Mesodermal cell (in vitro differentiated cells): Measurements from ENCODE around the gene TMEM41A.
"Not testable (repeated sequence)": the region's sequence is repeated elsewhere in the genome, so short reads cannot be mapped to it uniquely, and the experiment has no call there.

Experiments used
- H3K27ac ChIP-seq: 2 replicates; pipeline ENCODE4 v1.7.0; 2013; ENCODE audit warnings: mild to moderate bottlenecking, low read depth, low read length, moderate library complexity; ENCODE audit not compliant: severe bottlenecking
- H3K36me3 ChIP-seq: 2 replicates; pipeline ENCODE4 v1.7.1; 2013; ENCODE audit warnings: mild to moderate bottlenecking, low read length, moderate library complexity; ENCODE audit not compliant: control insufficient read depth, insufficient read depth
- H3K4me1 ChIP-seq: one replicate; pipeline ENCODE4 v1.7.1; 2013; ENCODE audit warnings: mild to moderate bottlenecking, low read length; ENCODE audit not compliant: insufficient read depth, control insufficient read depth, poor library complexity, severe bottlenecking
- H3K4me3 ChIP-seq: 2 replicates; pipeline ENCODE4 v1.7.0; 2013; ENCODE audit warnings: low read length, control low read depth, mild to moderate bottlenecking; ENCODE audit not compliant: insufficient read depth, poor library complexity, severe bottlenecking; ENCODE audit errors: extremely low read depth
- H3K9me3 ChIP-seq: 2 replicates; pipeline ENCODE4 v1.7.1; 2013; ENCODE audit warnings: mild to moderate bottlenecking, low read length, moderate library complexity; ENCODE audit not compliant: control insufficient read depth
- WGBS, 2 experiments: methylation state at CpG; one replicate each; pipeline ENCODE4 v1.1.5; 2013; ENCODE audit warnings: missing lambda C conversion rate in 2 of 2; ENCODE audit not compliant: insufficient coverage in 2 of 2; 5-methylcytosine and 5-hydroxymethylcytosine counted together

Gene TMEM41A

DNA sequence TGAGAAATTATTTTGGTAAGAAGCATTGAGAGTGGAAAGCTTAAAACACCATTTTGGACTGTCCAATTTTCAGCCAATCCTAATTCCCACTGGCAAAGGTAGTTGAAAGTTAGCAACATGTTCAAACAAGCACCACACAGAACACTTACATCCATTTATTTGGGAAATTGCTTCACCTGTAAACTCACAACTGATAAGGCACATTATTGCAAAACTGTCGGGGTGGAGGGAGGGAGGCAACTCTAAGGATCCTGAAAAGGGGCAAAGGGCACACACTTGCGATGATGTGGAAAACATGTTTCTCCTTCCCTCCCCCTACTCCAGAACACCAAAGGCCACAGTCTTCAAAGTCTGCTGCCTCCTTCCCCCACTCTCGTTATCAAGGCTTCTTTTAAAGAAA lies 9.4 kb downstream of the TMEM41A start:
- H3K27ac ChIP-seq: no peak overlapping the region
- no peak overlapping the region for H3K4me3 ChIP-seq
- no peaks in the 10 kb centered on the region for H3K4me1 ChIP-seq
- WGBS, 2 experiments: 95 to 100% methylated on average over 1 to 2 of the region's 3 CpGs
- H3K9me3 ChIP-seq: no peaks in the 10 kb centered on the region
- peaks cover 33% of the 10 kb centered on the region for H3K36me3 ChIP-seq

DNA sequence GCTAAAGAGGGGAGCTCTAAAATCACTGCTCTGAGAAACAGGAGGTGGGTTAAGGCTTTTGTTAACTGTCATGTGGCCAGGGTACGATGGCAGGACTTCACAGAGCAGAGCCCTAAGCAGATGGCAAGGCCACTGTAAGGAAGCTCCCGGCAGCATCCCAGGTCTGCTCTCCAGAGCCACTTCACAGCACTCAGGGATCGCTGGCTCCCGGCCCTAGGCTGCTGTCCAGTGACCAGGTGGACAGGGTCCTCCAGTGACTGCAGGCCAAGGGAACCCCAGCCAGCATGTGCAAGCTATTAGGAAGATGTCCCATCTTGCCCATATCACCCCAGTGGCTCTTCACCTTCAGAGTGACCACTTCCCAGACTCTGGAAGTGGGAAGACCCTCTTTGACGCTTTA lies 10.4 kb downstream of the TMEM41A start:
- peaks cover 23% of the 10 kb centered on the region for H3K36me3 ChIP-seq
- H3K4me3 ChIP-seq: no peak overlapping the region
- WGBS, 2 experiments: 94 to 96% methylated on average over 5 of the region's 5 CpGs
- H3K4me1 ChIP-seq: no peaks in the 10 kb centered on the region
- no peak overlapping the region for H3K27ac ChIP-seq
- no peaks in the 10 kb centered on the region for H3K9me3 ChIP-seq

DNA sequence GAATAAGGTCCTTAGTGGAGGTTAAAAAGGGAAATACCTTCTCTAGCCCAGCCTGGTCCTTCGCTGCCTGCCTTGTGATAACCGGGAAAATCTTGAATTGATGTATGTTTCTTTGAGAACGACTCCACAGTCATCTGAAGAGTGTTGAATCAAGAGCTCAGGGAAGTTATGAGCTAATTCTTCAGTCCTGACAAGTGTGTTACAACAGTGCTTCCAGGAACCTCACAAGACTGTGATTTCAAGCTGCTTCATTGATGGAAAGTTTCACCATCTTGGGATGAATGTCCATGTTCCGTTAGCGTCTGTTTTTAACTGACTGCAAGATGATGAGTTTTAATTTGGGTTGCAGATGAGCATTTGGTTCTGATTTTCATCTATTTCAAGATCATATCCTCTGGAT lies 12.4 kb downstream of the TMEM41A start:
- no peak overlapping the region for H3K4me3 ChIP-seq
- no peak overlapping the region for H3K27ac ChIP-seq
- peaks cover 12% of the 10 kb centered on the region for H3K36me3 ChIP-seq
- 91 to 100% methylated on average over 3 to 5 of the region's 5 CpGs for WGBS, 2 experiments
- no peaks in the 10 kb centered on the region for H3K9me3 ChIP-seq
- no peaks in the 10 kb centered on the region for H3K4me1 ChIP-seq

DNA sequence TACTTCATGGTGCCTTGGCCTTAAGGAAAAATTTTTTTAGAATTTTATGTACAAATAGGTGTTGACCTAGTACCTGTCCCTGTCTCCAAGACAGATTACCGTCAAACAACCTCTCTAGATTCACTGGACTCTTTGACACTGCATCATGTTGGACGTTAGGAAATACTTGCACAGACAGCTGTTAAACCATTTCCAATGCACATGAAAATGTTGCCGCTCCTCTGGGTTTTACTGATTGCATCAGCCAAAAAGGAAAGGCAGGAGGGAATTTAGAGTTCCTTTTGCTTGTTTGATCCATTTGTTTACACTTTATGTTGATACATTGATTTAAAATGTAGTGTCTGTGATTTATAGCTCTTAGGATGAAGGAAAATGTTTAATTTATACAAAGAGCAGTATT lies 14.5 kb downstream of the TMEM41A start:
- Histone ChIP-seq H3K4me3 (no peak overlapping the region), H3K36me3 (peaks cover under 1% of the 10 kb centered on the region), H3K4me1 (no peaks in the 10 kb centered on the region), H3K27ac (no peak overlapping the region), H3K9me3 (no peaks in the 10 kb centered on the region)
- WGBS, 2 experiments: 89 to 90% methylated on average over 3 of the region's 3 CpGs

DNA sequence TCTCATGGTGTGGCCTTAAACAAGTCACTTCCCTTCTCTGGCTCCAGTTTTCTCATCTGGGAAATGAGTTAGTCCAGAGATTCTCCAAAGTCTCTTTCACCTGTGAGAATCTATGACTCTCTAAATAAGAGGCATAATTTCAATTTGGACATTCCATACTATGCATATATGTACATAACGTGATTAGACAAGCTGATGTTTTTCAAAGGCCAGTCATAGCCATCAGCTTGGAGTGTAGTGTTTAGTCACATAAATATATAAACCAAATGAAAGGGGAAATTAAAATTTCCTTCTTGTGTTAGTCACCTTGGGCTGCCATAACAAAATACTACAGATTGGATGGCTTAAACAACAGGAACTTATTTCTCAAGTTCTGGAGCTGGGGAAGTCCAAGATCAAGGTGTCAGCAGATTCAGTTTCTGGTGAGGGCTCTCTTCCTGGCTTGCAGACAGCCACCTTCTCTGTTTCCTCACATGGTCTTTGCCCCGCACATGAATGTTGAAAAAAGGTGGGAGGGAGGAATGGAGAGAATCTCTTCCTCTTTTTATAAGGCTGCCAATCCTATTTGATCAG lies 19.4 kb downstream of the TMEM41A start:
- no peak overlapping the region for H3K4me3 ChIP-seq
- H3K36me3 ChIP-seq: no peaks in the 10 kb centered on the region
- no peaks in the 10 kb centered on the region for H3K4me1 ChIP-seq
- no peaks in the 10 kb centered on the region for H3K9me3 ChIP-seq
- H3K27ac ChIP-seq: no peak overlapping the region
- no CpG with 5 or more reads among the region's 2 CpGs for WGBS, 2 experiments

DNA sequence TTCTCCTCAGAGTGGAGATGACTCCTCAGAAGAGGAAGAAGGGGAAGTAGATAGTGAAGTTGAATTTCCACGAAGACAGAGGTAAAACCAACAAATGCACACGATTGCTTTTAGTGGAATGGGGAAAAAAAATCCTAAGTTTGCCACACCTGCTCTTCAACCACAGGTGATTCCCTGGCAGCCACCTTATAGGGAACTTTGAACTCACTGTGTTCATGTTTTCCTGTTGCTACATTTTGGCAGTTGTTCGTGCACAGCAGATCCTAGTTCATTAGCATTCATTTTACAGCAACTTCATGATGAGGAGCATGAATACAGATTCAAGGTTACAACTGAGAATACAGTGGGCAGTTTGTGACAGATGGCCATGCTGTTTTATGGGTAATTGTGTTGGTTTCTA lies 21.5 kb downstream of the TMEM41A start:
- H3K27ac ChIP-seq: no peak overlapping the region
- H3K4me1 ChIP-seq: no peaks in the 10 kb centered on the region
- 67 to 92% methylated on average over 1 to 2 of the region's 3 CpGs for WGBS, 2 experiments
- no peak overlapping the region for H3K4me3 ChIP-seq
- H3K36me3 ChIP-seq: no peaks in the 10 kb centered on the region
- H3K9me3 ChIP-seq: no peaks in the 10 kb centered on the region

DNA sequence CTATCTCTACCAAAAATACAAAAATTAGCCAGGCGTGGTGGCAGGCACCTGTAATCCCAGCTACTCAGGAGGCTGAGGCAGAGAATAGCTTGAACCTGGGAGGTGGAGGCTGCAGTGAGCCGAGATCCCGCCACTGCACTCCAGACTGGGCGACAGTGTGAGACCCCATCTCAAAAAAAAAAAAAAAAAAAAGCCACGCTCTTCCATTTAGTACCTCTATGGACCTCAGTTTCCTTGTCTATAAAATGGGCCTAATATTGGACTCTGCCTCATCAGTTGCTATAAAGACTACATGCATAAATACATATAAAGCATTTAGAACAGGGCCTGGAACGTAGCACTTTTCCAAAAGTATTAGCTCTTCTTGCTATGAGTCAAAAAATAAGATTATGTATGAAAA lies 23.9 kb downstream of the TMEM41A start:
- H3K36me3 ChIP-seq, H3K27ac ChIP-seq, H3K4me1 ChIP-seq, H3K9me3 ChIP-seq, H3K4me3 ChIP-seq: not testable (repeated sequence)
- WGBS, 2 experiments: 100% methylated on average over 1 of the region's 6 CpGs

DNA sequence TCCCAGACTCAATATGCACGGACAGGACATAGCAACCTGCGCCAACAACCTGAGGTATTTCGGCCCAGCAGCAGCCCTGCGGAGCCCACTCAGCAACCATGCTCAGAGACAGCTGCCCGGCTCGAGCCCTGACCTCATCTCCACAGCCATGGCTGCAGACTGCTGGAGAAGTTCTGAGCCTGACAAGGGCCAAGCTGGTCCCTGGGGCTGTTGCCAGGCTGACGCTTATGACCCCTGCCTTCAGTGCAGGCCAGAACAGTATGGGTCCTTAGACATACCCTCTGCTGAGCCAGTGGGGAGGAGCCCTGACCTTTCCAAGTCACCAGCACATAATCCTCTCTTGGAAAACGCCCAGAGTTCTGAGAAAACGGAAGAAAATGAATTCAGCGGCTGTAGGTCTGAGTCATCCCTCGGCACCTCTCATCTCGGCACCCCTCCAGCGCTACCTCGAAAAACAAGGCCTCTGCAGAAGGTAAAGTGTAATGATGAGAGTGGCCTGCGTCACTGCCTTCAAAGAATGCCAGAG lies 25.5 kb downstream of the TMEM41A start:
- Histone ChIP-seq H3K9me3 (no peaks in the 10 kb centered on the region), H3K4me1 (no peaks in the 10 kb centered on the region), H3K27ac (no peak overlapping the region), H3K36me3 (no peaks in the 10 kb centered on the region), H3K4me3 (no peak overlapping the region)
- 85 to 94% methylated on average over 12 of the region's 15 CpGs for WGBS, 2 experiments

DNA sequence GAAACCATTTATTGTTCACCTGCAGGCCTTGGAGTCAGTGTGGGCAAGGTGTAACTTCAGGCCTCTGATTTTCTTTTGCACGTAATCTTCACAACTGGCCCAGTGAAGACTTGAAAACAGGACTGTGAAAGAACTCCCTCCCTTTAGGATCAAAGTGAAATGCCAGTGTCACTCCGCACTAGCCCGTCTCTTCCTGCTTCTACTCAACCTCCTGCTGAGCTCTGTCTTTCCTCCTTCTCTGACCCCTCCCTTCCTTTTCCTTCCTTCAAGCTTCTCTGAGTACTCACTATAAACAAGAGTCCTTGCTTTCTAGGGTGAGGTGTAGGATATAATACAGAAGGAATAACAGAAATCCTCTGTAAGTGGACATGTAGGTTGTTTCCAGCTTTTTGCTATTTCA lies 28.5 kb downstream of the TMEM41A start:
- H3K4me3 ChIP-seq: no peak overlapping the region
- no peaks in the 10 kb centered on the region for H3K36me3 ChIP-seq
- no peaks in the 10 kb centered on the region for H3K9me3 ChIP-seq
- H3K27ac ChIP-seq: no peak overlapping the region
- 32 to 38% methylated on average over 3 of the region's 3 CpGs for WGBS, 2 experiments
- H3K4me1 ChIP-seq: no peaks in the 10 kb centered on the region

DNA sequence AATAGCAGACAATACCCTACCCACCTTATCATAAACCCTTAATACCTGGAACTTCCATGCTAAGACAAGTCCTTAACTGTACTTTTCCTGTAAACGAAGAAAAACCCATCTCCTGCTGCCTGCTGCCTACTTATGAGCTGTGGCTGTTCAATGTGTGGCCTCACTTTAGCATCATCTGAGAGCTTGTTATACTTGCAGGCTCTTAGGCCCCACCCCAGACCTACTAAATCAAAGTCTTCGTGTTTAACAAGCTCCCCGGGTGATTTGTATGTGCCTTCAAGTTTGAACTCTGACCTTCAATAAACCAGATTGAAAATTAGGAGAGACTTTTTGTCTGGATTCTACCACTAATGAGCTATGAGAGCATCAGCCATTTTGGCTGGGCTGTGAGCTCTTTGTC lies 29.3 kb downstream of the TMEM41A start:
- no peaks in the 10 kb centered on the region for H3K4me1 ChIP-seq
- no peak overlapping the region for H3K4me3 ChIP-seq
- 93 to 95% methylated on average over 3 of the region's 3 CpGs for WGBS, 2 experiments
- no peak overlapping the region for H3K27ac ChIP-seq
- H3K9me3 ChIP-seq: no peaks in the 10 kb centered on the region
- H3K36me3 ChIP-seq: no peaks in the 10 kb centered on the region

DNA sequence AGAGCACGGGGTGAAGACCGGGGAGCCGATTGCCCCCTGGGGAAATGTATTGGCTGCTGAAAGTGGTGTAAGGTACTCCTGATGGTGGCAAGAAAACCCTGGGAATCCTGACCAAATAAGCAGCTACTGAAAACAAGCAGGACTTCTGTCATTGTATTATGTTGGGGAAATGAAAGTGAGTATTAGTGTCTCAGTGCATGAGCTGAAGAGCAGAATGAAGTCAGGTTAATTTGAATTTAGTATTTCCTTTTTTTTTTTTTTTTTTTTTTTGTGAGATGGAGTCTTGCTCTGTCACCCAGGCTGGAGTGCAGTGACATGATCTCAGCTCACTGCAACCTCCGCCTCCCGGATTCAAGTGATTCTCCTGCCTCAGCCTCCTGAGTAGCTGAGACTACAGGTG lies 32.7 kb downstream of the TMEM41A start:
- not testable (repeated sequence) for H3K4me3 ChIP-seq, H3K9me3 ChIP-seq, H3K36me3 ChIP-seq, H3K4me1 ChIP-seq, H3K27ac ChIP-seq
- WGBS, 2 experiments: 89 to 97% methylated on average over 3 of the region's 5 CpGs
